ENCODE data around the gene RFX6.

- TF ChIP-seq CTCF (IDR thresholded peaks at IDR 0.05 in 2 of 3, conservative IDR thresholded peaks at IDR 0.05 in 1 of 3; ENCODE audit: borderline replicate concordance in 1 of 3, insufficient read depth in 1 of 3, low read depth in 2 of 3, low read length in 2 of 3) (no peak), POLR2A (IDR thresholded peaks at IDR 0.05; ENCODE audit: borderline replicate concordance, extremely low read depth, insufficient read depth, insufficient read length) (no peak)
These were observed 25.6 kb downstream of the RFX6 start for GRCh38 chr6:116902634-116903033.

Measured in HCT116 (cell line).